ENCODE results near the gene SH3RF3.
"Not testable (repeated sequence)": the region's sequence is repeated elsewhere in the genome, so short reads cannot be mapped to it uniquely, and the experiment has no call there.

Gene SH3RF3

GRCh38 chr2:109519513-109519912 lies 390.5 kb downstream of the SH3RF3 start:
- no peak for DNase-seq

GRCh38 chr2:109521233-109522062 lies 392.4 kb downstream of the SH3RF3 start:
- no peak for DNase-seq

GRCh38 chr2:109522063-109522374 lies 393.0 kb downstream of the SH3RF3 start:
- no peak for DNase-seq

GRCh38 chr2:109523121-109523520 lies 394.1 kb downstream of the SH3RF3 start:
- no peak for DNase-seq

GRCh38 chr2:109523536-109524361 lies 394.7 kb downstream of the SH3RF3 start:
- no peak for DNase-seq

- DNase-seq = no peak
These were observed 396.8 kb downstream of the SH3RF3 start for GRCh38 chr2:109525836-109526235.

GRCh38 chr2:109526442-109526970 lies 397.5 kb downstream of the SH3RF3 start:
- DNase-seq = no peak

- no peak for DNase-seq
These were observed 398.1 kb downstream of the SH3RF3 start for GRCh38 chr2:109527079-109527478.

GRCh38 chr2:109527846-109528705 lies 399.1 kb downstream of the SH3RF3 start:
- DNase-seq = no peak

- no peak for DNase-seq
These were observed 400.0 kb downstream of the SH3RF3 start for GRCh38 chr2:109528811-109529501.

- DNase-seq = no peak
These were observed 400.8 kb downstream of the SH3RF3 start for GRCh38 chr2:109529532-109530449.

- no peak for DNase-seq
These were observed 401.7 kb downstream of the SH3RF3 start for GRCh38 chr2:109530712-109531111.

- DNase-seq = no peak
These were observed 402.2 kb downstream of the SH3RF3 start for GRCh38 chr2:109531221-109531620.

GRCh38 chr2:109531896-109532727 lies 403.1 kb downstream of the SH3RF3 start:
- no peak for DNase-seq

- no peak for DNase-seq
These were observed 403.7 kb downstream of the SH3RF3 start for GRCh38 chr2:109532728-109533076.

- DNase-seq = no peak
These were observed 404.8 kb downstream of the SH3RF3 start for GRCh38 chr2:109533823-109534222.

GRCh38 chr2:109535217-109535946 lies 406.4 kb downstream of the SH3RF3 start:
- no peak for DNase-seq

GRCh38 chr2:109536556-109536955 lies 407.6 kb downstream of the SH3RF3 start:
- not testable (repeated sequence) for DNase-seq

- no peak for DNase-seq
These were observed 408.7 kb downstream of the SH3RF3 start for GRCh38 chr2:109537565-109538222.

Measured in MV-4-11 (cell line).